Bronchial epithelial cell (primary cell): ENCODE data around the gene FAM20A. TPM values are rescaled to one million over a fixed set of nuclear protein-coding genes. Genes with fewer than 3 reads are reported as not detected.

Experiments
- DNase-seq: peaks from one replicate; pipeline ENCODE4 v3.0.0-alpha.2; 2010; ENCODE audit warnings: low read depth
- FAIRE-seq: peaks from 2 replicates; lab custom pipeline; 2011; peaks lifted over from hg19 to GRCh38; lab: Jason Lieb, UNC
- H3K27me3 ChIP-seq: 2 replicates; pipeline ENCODE4 v1.5.1; 2011; ENCODE audit warnings: low read length; ENCODE audit not compliant: control insufficient read depth, insufficient read depth
- H3K36me3 ChIP-seq: 2 replicates; pipeline ENCODE4 v1.5.1; 2011; ENCODE audit warnings: low read length; ENCODE audit not compliant: control insufficient read depth, insufficient read depth
- H3K4me3 ChIP-seq: 2 replicates; pipeline ENCODE4 v1.5.1; 2011; ENCODE audit warnings: mild to moderate bottlenecking, low read depth, low read length, control low read depth
- total RNA-seq: library from RNA; depleted of rRNA; stranded (reverse); fragments of >200 nt; gene quantifications from 2 replicates; pipeline ENCODE4 v1.2.1, GENCODE V29; 2014
- TF ChIP-seq, protein P1 (sequence below): IDR thresholded peaks from 2 replicates; pipeline ENCODE4 v1.5.1; 2011; ENCODE audit warnings: mild to moderate bottlenecking, moderate library complexity, low read length, control low read depth, inconsistent platforms; ENCODE audit not compliant: insufficient read depth, severe bottlenecking

The FAM20A gene
- total RNA-seq, 1 donor from 2014 or later, result 0.26 TPM

DNA sequence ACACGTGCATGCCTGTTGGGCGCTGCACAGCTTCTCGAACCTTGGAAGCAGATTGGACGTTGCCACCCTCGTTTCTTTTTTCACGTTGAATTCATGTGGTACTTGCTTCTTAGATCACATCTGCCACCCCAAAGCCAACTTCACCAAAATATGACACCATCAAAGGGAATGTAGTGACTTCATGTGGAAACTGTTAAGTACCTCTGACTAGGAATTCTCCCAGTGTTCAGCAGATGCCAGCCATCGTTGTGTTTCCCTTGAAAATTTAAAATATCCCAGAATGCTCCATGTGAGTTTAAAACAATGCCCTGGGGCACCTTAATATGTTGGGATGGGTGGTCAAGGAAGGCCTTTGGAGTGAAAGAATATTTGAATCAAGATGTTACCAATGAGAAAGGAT, 22.6 kb upstream of the FAM20A start:
- Histone ChIP-seq H3K36me3 (no peaks in the 10 kb centered on the region), H3K27me3 (no peaks in the 10 kb centered on the region), H3K4me3 (no peak overlapping the region)
- FAIRE-seq (no peak), DNase-seq (no peak)
- TF ChIP-seq, protein P1, sequence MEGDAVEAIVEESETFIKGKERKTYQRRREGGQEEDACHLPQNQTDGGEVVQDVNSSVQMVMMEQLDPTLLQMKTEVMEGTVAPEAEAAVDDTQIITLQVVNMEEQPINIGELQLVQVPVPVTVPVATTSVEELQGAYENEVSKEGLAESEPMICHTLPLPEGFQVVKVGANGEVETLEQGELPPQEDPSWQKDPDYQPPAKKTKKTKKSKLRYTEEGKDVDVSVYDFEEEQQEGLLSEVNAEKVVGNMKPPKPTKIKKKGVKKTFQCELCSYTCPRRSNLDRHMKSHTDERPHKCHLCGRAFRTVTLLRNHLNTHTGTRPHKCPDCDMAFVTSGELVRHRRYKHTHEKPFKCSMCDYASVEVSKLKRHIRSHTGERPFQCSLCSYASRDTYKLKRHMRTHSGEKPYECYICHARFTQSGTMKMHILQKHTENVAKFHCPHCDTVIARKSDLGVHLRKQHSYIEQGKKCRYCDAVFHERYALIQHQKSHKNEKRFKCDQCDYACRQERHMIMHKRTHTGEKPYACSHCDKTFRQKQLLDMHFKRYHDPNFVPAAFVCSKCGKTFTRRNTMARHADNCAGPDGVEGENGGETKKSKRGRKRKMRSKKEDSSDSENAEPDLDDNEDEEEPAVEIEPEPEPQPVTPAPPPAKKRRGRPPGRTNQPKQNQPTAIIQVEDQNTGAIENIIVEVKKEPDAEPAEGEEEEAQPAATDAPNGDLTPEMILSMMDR, result no peak

DNA sequence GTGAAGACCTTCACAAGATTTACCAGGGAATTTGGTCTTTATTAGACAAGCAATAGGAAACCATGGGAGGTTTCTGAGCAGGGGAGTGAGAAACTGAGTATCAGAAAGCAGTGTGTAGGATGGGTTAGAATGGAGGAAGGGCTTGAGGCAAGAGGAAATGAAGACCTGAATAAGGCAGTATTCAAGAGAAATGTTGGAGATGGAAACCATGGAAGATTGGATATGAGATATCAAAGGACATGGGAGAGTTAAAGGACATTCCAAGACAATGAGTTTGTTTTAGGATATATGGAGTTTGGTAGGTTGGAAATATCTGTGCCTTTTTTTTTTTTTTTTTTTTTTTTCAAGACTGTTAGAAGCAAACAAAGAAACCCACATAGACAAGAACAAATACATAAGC, 21.3 kb upstream of the FAM20A start:
- H3K27me3 ChIP-seq, result no peaks in the 10 kb centered on the region
- FAIRE-seq, result no peak
- TF ChIP-seq, protein P1, result no peak
- no peak for DNase-seq
- no peak overlapping the region for H3K4me3 ChIP-seq
- H3K36me3 ChIP-seq, result no peaks in the 10 kb centered on the region

DNA sequence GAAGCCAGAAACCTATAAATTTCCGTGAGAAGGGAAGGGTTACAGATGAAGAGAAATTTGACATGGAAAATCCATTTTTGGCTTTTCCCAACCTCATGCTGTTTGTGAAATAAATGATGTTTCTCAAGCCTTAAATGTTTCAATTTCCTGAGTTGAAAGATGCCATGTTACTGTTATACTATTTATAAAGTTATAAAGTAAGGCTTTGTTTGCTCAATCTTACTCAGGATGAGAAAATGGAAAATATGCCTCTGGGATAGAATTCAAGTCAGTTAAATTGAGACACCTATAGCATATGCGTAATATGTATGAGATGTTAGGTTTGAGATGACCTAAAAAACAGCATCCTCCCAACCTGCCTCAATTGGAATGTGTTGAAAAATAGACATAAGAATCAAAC, 19.9 kb upstream of the FAM20A start:
- no peak for DNase-seq
- no peak for FAIRE-seq
- Histone ChIP-seq H3K4me3 (no peak overlapping the region), H3K36me3 (no peaks in the 10 kb centered on the region), H3K27me3 (no peaks in the 10 kb centered on the region)
- TF ChIP-seq, protein P1, result no peak

DNA sequence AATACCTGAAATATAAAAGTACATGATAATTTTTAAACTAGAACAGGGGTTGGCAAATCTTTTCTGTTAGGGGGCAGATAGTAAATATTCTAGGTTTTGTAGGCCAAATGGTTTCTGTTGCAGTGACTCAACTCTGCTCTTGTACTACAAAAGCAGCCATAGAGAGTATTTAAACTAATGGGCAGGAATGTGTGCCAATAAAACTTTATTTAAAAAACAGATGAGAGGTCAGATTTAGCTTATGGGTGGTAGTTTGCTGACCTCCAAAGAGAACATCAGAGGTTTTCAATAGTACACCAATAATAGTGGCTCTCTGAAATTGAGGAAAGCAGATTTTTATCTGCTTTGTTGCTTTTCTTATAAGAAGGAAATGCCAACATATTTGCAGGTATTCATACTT, 15.2 kb upstream of the FAM20A start:
- TF ChIP-seq, protein P1, result no peak
- FAIRE-seq (no peak), DNase-seq (no peak)
- Histone ChIP-seq H3K27me3 (no peaks in the 10 kb centered on the region), H3K4me3 (no peak overlapping the region), H3K36me3 (no peaks in the 10 kb centered on the region)

DNA sequence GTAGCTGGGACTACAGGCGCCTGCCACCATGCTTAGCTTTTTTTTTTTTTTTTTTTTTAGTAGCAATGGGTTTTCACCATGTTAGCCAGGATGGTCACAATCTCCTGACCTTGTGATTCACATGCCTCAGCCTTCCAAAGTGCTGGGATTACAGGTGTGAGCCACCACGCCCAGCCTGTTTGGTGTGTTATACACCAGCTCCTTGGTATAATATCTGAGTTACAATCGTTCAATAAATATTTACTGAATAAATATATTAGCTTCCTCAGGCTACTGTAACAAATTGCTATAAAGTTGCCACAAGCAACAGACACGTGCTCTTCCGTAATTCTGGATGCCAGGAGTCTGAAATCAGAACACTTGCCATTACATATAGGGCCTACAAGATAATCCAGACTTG, 13.6 kb upstream of the FAM20A start:
- TF ChIP-seq, protein P1, result no peak
- DNase-seq (no peak), FAIRE-seq (no peak)
- H3K27me3 ChIP-seq, result no peaks in the 10 kb centered on the region
- H3K36me3 ChIP-seq, result no peaks in the 10 kb centered on the region
- no peak overlapping the region for H3K4me3 ChIP-seq

DNA sequence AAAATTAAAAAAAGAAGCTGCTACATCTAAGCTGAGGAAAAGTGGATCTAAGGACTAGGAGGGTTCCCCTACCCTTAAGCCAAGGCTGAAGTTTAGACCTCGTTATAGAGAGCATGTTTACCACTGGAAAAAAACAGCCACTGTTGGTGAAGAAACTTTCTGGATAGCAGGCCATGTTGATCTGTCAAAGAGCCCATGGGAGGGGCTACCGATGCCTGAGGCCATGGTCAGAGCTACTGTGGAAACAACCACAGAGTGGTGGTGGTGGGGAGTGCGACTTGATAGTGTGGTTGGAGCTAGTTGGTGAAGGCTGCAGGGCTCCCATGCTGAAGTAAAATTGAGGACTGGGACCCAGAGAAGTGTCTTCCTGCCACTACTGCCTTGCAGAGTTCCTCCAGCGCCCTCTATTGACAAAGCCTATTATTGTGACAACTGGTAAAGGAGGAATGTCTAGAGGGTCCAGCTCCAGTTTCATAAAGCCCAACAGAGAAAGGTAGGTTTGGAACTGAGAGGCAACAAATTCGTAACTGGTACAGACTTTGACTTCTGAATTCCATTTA, 12.7 kb upstream of the FAM20A start:
- DNase-seq (peak; percentile 55), FAIRE-seq (no peak)
- Histone ChIP-seq H3K27me3 (no peaks in the 10 kb centered on the region), H3K36me3 (no peaks in the 10 kb centered on the region), H3K4me3 (no peak overlapping the region)
- TF ChIP-seq, protein P1, result peak; percentile 76
